K562 (cell line): Measurements from ENCODE around the gene OR2V2. TPM values are rescaled to one million over a fixed set of nuclear protein-coding genes. Genes with fewer than 3 reads are reported as not detected.
A peak's percentile ranks its signal among the peaks of the same experiment; 100 is the strongest.

Source experiments
- ARID2 ChIP-seq: fragments of 450-650 bp; IDR thresholded peaks from 2 replicates; pipeline ENCODE4 v1.6.1; 2017; ENCODE audit warnings: antibody characterized with exemption, mild to moderate bottlenecking
- CC2D1A ChIP-seq: fragments of 450-650 bp; IDR thresholded peaks from 2 replicates; pipeline ENCODE4 v1.6.1; 2017; ENCODE audit warnings: mild to moderate bottlenecking
- RAD21 ChIP-seq, 2 experiments: fragments of 250-450 bp in 1 of 2; fragments of 450-650 bp in 1 of 2; sonication (Bioruptor Pico) in 1 of 2; formaldehyde crosslinking in 1 of 2; IDR thresholded peaks in 1 of 2; conservative IDR thresholded peaks in 1 of 2; 2 replicates each; pipeline versions ENCODE4 v1.4.0 to v1.8.0; 2020 to 2022; ENCODE audit warnings: mild to moderate bottlenecking in 2 of 2, moderate library complexity in 1 of 2
- RB1 ChIP-seq: fragments of 450-650 bp; IDR thresholded peaks from 2 replicates; pipeline ENCODE4 v1.6.1; 2017; ENCODE audit warnings: low read depth, mild to moderate bottlenecking
- REST ChIP-seq, 2 experiments: fragments of 450-650 bp; formaldehyde crosslinking in 1 of 2; IDR thresholded peaks; 2 replicates each; pipeline versions ENCODE4 v1.4.0 to v1.6.1; 2014 to 2020; ENCODE audit warnings: mild to moderate bottlenecking in 2 of 2, borderline replicate concordance in 1 of 2, low read depth in 1 of 2
- STAG1 ChIP-seq: sonication (generic); formaldehyde crosslinking; IDR thresholded peaks from 2 replicates; pipeline ENCODE4 v1.5.0; 2020; ENCODE audit warnings: missing genetic modification reagents, borderline replicate concordance
- ZBTB33 ChIP-seq: sonication (generic); formaldehyde crosslinking; IDR thresholded peaks from 2 replicates; pipeline ENCODE4 v1.8.1; 2023; ENCODE audit warnings: mild to moderate bottlenecking, missing genetic modification reagents
- ZSCAN29 ChIP-seq: fragments of 450-650 bp; IDR thresholded peaks from 2 replicates; pipeline ENCODE4 v1.6.1; 2017
- polyA plus RNA-seq, 8 experiments: library from polyadenylated mRNA; depleted of rRNA in 4 of 8; stranded (reverse) in 5 of 8; unstranded in 3 of 8; fragments of >200 nt; fragmentation: Nextera tagmentation in 2 of 8; fragmentation: Illumina TruSeq in 1 of 8; extraction: Ambion mirVana in 2 of 8; extraction: Trizol in 1 of 8; gene quantifications; 2 replicates each; pipeline versions ENCODE4 v1.2.1 to v1.2.3, GENCODE V29; 2011 to 2014; ENCODE audit warnings: inconsistent platforms in 1 of 8, missing spikeins in 1 of 8
- total RNA-seq, 7 experiments: library from RNA; depleted of rRNA in 6 of 7; stranded (reverse); fragments of >200 nt in 6 of 7; fragmentation: Illumina TruSeq in 2 of 7; extraction: Trizol in 2 of 7; gene quantifications; 2 replicates each; pipeline versions ENCODE4 v1.2.1 to v1.2.3, GENCODE V29; 2011 to 2021; ENCODE audit warnings: low replicate concordance in 1 of 7

OR2V2 gene
- total and polyA plus RNA-seq, 9 of the 15 experiments (the other 6 are each of a cell fraction or from before 2014, with no cell fraction given), result 0.01 TPM; not detected in 8

GRCh38 chr5:181181650-181182565 is 34.5 kb downstream of the OR2V2 start (continued):
- TF ChIP-seq REST (IDR thresholded peaks at IDR 0.05; ENCODE audit: borderline replicate concordance), result peak; percentile 70; the same call in 1 of the 2 replicates
- TF ChIP-seq REST (CRISPR knock-in tag; IDR thresholded peaks at IDR 0.05; ENCODE audit: low read depth), result no peak
- TF ChIP-seq ZSCAN29, result no peak
- 0 out of 2 replicates have a peak, but pooled peaks have one; percentile 28 for TF ChIP-seq CC2D1A
- TF ChIP-seq ZBTB33 (CRISPR knock-in tag), result peak; percentile 91
- peak; percentile 19; the same call in 1 of the 2 replicates for TF ChIP-seq ARID2
- peak; percentile 51; the same call in 1 of the 2 replicates for TF ChIP-seq RB1
- peak; percentile 74 to 88 for TF ChIP-seq RAD21 (CRISPR knock-in tag; conservative IDR thresholded peaks at IDR 0.05 in 1 of 2, IDR thresholded peaks at IDR 0.05 in 1 of 2)
- peak; percentile 70; the same call in 1 of the 2 replicates for TF ChIP-seq STAG1 (CRISPR knock-in tag)
